ENCODE data around the gene SRP68. TPM values are rescaled to one million over a fixed set of nuclear protein-coding genes. Genes with fewer than 3 reads are reported as not detected.

The SRP68 gene
- 70.0 and 99.9 TPM in 2 replicates for total RNA-seq (2014; rRNA removed; shearing (Covaris generic); ENCODE audit: low replicate concordance)

DNA sequence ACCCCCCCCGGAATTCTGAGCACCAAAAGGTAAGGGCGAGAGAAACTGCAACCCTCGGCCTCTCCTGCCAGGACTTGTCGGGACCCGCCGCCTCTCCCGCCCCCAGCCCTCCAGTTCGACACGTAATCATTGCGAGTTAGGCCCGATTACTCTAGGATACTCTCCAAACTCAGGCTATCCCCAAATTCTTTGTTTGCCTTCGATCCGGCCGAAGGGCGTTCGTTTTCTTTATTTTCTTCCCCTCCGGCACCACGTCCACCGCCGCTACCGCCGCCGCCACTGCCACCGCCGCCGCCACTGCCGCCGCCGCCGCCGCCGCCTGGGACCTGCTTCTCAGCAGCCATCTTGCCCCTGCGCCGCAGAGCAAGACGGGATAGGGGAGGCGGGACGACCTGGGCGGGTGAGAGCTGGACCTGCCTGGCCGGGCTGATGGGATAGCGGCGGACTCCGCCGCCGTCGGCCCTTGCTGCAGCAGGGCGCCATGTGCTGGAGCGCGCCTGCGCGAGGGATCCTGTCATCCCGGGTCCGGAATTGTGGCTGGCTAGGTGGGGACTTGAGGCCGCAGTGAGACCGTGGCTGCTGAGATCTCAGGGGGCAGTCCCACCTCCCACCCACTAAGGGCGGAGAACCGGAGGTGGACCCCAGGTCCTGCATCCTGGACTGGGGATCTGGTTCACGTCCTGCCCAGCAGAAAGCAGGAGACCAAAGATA lies at the start of gene SRP68:
Gene SRP68, minus strand, starts transcription at position 370 of the 711 bp plus-strand sequence. Its CDS starts 26 bp downstream, at position 344.
- no peaks in the 10 kb centered on the region for H3K9me3 ChIP-seq
- H3K4me3 ChIP-seq: peak within 1 kb of the TSS; percentile 77
- H3K36me3 ChIP-seq: peaks cover 25% of the 10 kb centered on the region
- H3K27me3 ChIP-seq: peaks cover 39% of the 10 kb centered on the region
- DNase-seq: peak; percentile 96

GRCh38 chr17:76121932-76122430 lies 49.7 kb upstream of the SRP68 start:
- Histone ChIP-seq H3K36me3 (no peaks in the 10 kb centered on the region), H3K9me3 (no peaks in the 10 kb centered on the region), H3K27me3 (no peaks in the 10 kb centered on the region; the same call in 1 of the 2 replicates), H3K4me3 (no peak overlapping the region)
- no peak for DNase-seq

GRCh38 chr17:76120658-76121008 lies 48.3 kb upstream of the SRP68 start:
- DNase-seq: no peak
- H3K36me3 ChIP-seq: no peaks in the 10 kb centered on the region
- H3K9me3 ChIP-seq: no peaks in the 10 kb centered on the region

GRCh38 chr17:76119409-76120371 lies 47.4 kb upstream of the SRP68 start:
- Histone ChIP-seq H3K9me3 (no peaks in the 10 kb centered on the region), H3K27me3 (no peaks in the 10 kb centered on the region), H3K36me3 (no peaks in the 10 kb centered on the region), H3K4me3 (no peak overlapping the region)
- no peak for DNase-seq

More at GRCh38 chr17:76120658-76121008, 48.3 kb upstream of the SRP68 start:
- Histone ChIP-seq H3K4me3 (no peak overlapping the region), H3K27me3 (no peaks in the 10 kb centered on the region; the same call in 1 of the 2 replicates)

DNA sequence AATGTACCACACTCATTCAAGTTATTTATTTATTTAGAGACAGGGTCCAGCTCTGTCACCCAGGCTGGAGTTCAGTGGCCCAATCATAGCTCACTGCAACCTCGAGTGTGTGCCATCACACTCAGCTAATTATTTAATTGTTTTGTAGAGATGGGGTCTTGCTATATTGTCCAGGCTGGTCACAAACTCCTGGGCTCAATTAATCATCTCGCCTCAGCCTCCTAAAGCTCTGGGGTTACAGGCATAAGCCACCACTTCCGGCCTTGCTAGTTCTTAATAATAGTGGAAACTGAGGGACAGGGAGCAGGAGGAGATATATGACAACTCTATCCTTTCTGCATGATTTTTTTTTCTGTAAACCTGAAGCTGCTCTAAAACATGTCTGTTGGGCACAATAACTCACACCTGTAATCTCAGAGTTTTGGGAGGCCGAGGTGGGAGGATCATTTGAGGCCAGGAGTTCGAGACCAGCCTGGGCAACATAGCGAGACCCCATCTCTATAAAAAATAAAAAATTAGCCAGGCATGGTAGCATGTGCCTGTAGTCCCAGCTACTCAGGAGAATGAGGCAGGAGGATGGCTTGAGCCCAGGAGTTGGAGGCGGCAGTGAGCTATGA lies 42.9 kb upstream of the SRP68 start:
- H3K36me3 ChIP-seq: no peaks in the 10 kb centered on the region
- no peak overlapping the region for H3K4me3 ChIP-seq
- H3K27me3 ChIP-seq: no peaks in the 10 kb centered on the region; the same call in 1 of the 2 replicates
- H3K9me3 ChIP-seq: no peaks in the 10 kb centered on the region
- no peak for DNase-seq

DNA sequence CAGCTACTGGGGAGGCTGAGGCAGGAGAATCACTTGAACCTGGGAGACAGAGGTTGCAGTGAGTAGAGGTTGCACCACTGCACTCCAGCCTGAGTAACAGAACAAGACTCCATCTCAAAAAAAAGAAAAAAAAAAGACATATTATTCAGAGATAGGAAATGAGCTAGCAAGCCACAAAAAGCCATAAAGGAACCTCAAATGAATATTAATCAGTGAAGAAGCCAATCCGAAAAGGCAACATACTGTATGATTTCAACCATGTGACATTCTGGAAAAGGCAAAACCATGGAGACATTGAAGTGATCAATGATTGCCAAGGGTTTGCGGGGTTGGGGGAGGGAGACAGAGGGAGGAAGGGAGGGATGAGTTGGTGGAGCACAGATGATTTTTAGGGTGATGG lies 39.6 kb upstream of the SRP68 start:
- no peaks in the 10 kb centered on the region for H3K36me3 ChIP-seq
- no peaks in the 10 kb centered on the region; the same call in 1 of the 2 replicates for H3K27me3 ChIP-seq
- H3K9me3 ChIP-seq: no peaks in the 10 kb centered on the region
- DNase-seq: no peak
- no peak overlapping the region for H3K4me3 ChIP-seq

- Histone ChIP-seq H3K27me3 (no peaks in the 10 kb centered on the region), H3K4me3 (no peak overlapping the region), H3K9me3 (no peaks in the 10 kb centered on the region), H3K36me3 (no peaks in the 10 kb centered on the region; the same call in 1 of the 2 replicates)
- DNase-seq: no peak
Measured at GRCh38 chr17:76107509-76107908, 35.2 kb upstream of the SRP68 start.

GRCh38 chr17:76106703-76107102 lies 34.4 kb upstream of the SRP68 start:
- no peak for DNase-seq
- Histone ChIP-seq H3K4me3 (no peak overlapping the region), H3K36me3 (peaks cover 6% of the 10 kb centered on the region), H3K27me3 (no peaks in the 10 kb centered on the region), H3K9me3 (no peaks in the 10 kb centered on the region)

GRCh38 chr17:76104896-76105231 lies 32.5 kb upstream of the SRP68 start:
- no peak for DNase-seq
- H3K27me3 ChIP-seq: no peaks in the 10 kb centered on the region
- H3K9me3 ChIP-seq: no peaks in the 10 kb centered on the region
- no peak overlapping the region; the same call in 1 of the 2 replicates for H3K4me3 ChIP-seq
- H3K36me3 ChIP-seq: peaks cover 23% of the 10 kb centered on the region

- Histone ChIP-seq H3K27me3 (no peaks in the 10 kb centered on the region), H3K4me3 (peak overlapping the region; percentile 92), H3K9me3 (no peaks in the 10 kb centered on the region), H3K36me3 (peaks cover 28% of the 10 kb centered on the region)
- no peak for DNase-seq
Measured at GRCh38 chr17:76104140-76104895, 32.0 kb upstream of the SRP68 start.

DNA sequence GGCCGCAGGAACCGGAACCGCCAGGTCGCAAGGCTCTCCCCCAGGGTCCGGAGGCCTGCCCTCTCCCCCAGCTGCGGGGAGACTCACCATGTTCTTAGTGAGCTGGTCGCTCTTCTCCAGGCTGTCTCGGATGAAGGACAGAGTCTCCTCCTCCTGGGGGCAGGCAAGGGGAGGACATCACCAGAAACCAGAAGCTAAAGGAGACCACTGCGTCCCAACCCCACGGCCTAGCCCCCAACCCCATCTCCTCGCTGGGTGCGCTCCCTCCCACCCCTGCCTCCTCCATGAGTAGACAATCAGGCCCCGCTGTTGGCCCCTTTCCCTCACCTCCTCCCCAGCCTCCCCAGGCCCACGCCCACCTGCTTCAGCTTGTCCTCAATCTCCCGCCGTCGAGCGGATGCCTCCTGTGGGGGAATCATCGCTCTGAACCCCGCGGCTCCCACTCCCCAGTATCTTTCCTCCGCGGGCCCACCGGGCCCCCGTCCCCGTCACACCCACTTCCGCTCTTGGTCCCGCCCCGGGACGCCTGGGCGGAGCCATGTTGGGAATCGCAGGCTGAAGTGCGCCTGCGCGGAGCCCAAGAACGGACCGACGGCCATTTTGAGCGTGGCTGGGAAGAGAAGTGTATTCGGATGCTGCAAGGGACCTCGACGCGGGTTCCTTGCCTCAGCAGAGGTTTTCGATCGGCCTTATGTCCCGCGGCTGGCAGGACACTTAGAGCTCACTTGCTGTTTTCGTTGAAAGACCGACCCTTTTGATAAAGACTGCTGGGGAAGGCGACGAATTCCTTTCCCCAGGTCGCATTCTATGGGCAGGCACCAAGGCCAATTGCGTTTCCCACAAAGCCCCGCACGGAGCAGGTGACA lies 31.2 kb upstream of the SRP68 start, which contains the start of gene EXOC7:
Gene EXOC7, minus strand, starts transcription at position 514 of the 866 bp plus-strand sequence. Its CDS starts 95 bp downstream, at position 419.
- Histone ChIP-seq H3K4me3 (peak within 1 kb of the TSS; percentile 92), H3K36me3 (peaks cover 34% of the 10 kb centered on the region)

GRCh38 chr17:76102944-76103273 lies 30.6 kb upstream of the SRP68 start:
- Histone ChIP-seq H3K36me3 (peaks cover 38% of the 10 kb centered on the region), H3K9me3 (no peaks in the 10 kb centered on the region), H3K4me3 (peak overlapping the region; percentile 92), H3K27me3 (no peaks in the 10 kb centered on the region)
- no peak for DNase-seq

More for the DNA sequence above, 31.2 kb upstream of the SRP68 start, which contains the start of gene EXOC7:
- Histone ChIP-seq H3K27me3 (no peaks in the 10 kb centered on the region), H3K9me3 (no peaks in the 10 kb centered on the region)
- DNase-seq: peak; percentile 87

DNA sequence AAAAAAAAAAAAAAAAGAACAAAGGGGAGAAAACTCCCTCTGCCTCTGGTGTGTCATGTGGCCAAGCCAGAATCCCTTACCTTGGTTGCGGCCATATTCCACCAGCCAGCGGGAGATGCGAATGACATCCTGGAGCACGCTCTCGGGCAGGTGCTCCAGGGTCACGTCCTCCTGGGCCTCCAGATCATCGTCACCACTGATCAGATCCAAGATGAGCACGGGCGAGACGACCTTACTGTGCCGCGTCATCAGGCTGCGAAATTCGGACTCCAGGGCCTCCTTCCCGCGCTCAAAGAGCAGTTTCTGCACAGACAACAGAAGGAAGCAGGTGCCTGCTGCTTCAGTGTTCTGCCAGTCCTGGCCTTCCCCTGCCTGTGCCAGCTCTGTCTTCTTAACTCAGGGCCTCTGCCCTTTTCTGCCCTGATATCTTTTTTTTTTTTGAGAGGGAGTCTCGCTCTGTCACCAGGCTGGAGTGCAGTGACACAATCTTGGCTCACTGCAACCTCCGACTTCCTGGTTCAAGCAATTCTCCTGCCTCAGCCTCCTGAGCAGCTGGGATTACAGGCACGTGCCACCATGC lies 25.5 kb upstream of the SRP68 start:
- H3K4me3 ChIP-seq: no peak overlapping the region
- no peaks in the 10 kb centered on the region for H3K27me3 ChIP-seq
- H3K36me3 ChIP-seq: peaks cover 72% of the 10 kb centered on the region
- no peak for DNase-seq
- H3K9me3 ChIP-seq: no peaks in the 10 kb centered on the region

DNA sequence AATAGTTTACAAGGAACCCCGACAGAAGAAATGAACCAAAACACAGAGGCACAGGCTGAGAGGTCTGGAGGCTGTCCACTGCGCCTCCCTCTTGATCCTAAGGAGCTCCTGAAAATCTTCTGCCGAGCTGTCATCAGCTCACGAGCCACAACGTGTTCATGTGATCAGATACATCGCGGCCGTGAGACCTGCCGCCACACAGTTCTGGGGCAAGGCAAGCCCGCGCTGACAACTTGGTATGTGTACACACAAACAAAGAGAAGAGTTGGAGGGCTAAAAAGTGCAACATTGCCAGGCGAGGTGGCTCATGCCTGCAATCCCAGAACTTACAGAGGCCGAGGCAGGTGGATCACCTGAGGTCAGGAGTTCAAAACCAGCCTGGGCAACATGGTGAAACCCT lies 23.6 kb upstream of the SRP68 start:
- Histone ChIP-seq H3K9me3 (no peaks in the 10 kb centered on the region), H3K4me3 (no peak overlapping the region), H3K27me3 (no peaks in the 10 kb centered on the region), H3K36me3 (peaks cover 67% of the 10 kb centered on the region)
- DNase-seq: no peak

GRCh38 chr17:76094046-76094445 lies 21.7 kb upstream of the SRP68 start:
- no peak for DNase-seq
- Histone ChIP-seq H3K27me3 (no peaks in the 10 kb centered on the region), H3K36me3 (peaks cover 69% of the 10 kb centered on the region), H3K4me3 (no peak overlapping the region), H3K9me3 (no peaks in the 10 kb centered on the region)
